Epidermal melanocyte (primary cell): ENCODE measurements around the gene MTM1.

Experiments
- DNase-seq: peaks from one replicate; pipeline ENCODE4 v3.0.0; 2011; ENCODE audit warnings: low spot score; ENCODE audit not compliant: insufficient read length

The MTM1 gene

GRCh38 chrX:150663073-150663472 is 94.7 kb downstream of the MTM1 start:
- no peak for DNase-seq

DNA sequence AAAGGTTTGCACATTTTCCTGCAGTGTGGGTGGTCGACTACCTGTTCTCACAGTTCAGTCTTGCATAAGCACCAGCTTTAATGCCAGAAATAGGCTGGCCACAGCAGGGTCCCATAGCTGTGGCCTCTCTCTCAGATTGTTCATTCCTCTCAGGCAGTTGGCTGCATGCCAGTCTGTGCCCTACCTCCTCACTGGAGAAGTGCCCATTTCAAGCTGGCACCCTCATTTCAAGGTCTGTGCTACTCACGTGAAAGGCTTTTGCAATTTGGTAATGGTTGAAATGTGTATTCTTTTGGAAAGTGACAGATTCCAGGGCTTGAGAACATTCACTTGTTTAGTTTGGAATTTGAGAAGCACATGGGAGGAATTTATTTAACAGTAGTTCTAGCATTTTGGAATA is 95.9 kb downstream of the MTM1 start:
- DNase-seq = no peak

DNA sequence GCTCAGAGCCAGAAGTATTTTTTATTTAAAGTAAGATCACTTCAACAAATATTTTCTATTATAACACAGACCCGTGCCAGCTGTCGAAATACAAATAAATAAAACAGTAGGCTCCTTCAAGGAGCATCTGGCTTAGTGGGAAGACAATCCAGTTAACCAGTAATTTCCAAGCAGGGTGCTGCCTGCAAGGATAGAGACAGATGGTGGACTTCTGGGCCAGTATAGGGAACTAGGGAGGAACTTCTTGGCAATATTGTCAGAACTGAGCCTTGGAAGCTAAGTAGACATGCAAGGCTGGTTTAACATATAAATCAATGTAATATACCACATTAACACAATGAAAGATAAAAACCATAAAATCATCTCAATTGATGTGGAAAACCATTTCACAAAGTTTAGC is 107.8 kb downstream of the MTM1 start:
- DNase-seq = no peak

DNA sequence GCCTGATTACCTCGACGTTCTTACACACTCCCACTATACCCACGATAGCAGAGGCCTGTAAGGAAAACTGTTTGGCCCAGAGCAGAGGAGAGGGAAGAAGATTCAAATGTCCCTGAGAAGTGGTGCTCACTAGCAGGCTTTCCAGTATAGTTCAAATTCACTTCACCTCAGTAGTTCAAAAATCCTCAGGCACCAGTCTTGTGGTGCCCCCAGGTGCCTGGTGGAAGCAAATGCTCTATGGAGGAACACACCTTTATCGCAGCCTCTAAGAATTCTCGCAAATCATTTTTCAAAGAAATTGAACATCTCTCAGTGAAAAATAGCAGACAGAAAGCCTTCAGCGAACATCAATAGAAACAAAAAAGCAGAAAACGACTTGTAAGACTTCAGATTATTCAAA is 112.6 kb downstream of the MTM1 start:
- no peak for DNase-seq

- DNase-seq = no peak
Measured at GRCh38 chrX:150683112-150683511, 114.7 kb downstream of the MTM1 start.

GRCh38 chrX:150683536-150684146 is 115.2 kb downstream of the MTM1 start:
- DNase-seq = no peak

- no peak for DNase-seq
Measured at GRCh38 chrX:150688911-150689451, 120.6 kb downstream of the MTM1 start.

- no peak for DNase-seq
Measured at GRCh38 chrX:150690126-150690525, 121.7 kb downstream of the MTM1 start.

DNA sequence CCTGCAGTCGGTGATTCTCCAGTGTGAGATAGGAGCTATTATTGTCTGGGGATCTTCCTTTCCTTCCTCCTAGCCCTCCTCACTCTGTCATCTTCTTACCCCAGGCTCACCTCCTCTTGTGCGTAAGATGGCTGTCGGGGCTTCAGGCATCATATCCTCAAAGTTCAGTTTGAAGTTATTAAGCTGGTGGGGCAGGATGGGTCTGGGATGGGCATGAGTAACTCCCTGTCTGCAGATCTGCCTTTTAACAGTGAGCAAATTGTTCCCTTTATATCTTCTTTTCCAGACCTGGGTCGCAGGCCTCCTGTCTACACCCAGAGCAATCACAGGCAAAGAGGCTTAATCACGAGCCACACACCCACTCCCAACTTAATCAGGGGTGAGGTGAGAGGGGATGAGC is 123.9 kb downstream of the MTM1 start:
- DNase-seq = no peak

- DNase-seq = no peak
Measured at GRCh38 chrX:150692831-150693724, 124.7 kb downstream of the MTM1 start, which contains the start of gene MTMR1. Gene MTMR1, plus strand, starts transcription at chrX:150693396. Its CDS starts 135 bp downstream, at chrX:150693531.

- no peak for DNase-seq
Measured at GRCh38 chrX:150693725-150694574, 125.5 kb downstream of the MTM1 start.

DNA sequence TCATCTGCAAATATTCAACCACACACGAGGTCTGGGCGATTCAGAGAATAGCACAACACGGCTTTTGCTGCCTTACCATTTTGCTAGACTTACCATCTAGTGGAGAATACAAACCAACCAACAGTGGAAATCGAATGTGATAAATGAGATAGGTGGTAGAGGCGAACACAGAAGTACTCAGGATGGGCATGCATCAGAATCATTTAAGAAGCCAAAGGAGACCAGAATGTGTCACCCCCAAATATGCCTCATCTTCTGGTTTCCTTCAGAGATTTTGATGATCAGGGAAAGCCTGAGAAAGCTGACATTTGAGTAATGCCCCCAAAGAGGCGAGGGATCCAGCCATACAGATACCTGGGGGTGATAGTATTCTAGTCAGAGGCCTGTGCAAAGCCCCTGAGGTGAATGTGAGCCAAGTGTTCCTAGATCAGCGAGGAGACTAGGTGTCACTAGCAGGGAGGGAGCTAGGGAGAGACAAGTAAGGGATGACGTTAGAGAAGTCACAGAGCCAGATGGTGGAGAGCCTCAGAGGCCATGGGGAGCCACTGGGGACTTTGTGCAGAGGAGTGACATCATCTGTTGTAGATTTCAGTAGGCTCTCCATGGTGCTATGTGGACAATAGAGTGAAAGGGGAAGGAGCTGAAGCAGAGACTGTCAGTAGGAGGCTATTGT is 126.5 kb downstream of the MTM1 start:
- no peak for DNase-seq

DNA sequence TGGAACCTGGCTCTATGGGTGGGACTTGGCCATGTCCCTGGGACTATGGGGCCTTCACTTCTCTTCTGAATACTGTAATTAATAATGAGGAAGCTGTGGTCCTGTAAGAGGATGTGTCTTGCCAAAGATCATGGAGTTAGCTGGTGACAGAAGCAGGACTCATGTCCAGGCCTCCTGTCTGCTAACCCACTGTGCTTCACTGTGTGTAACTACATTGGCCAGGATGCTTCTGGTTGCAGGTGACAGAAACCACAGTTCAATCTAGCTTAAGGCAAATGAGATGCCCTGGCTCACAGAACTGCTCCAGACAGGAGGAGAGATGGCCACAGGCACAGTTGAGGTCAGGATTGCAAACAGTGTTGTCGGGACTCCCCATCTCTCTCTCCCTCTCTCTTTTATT is 127.9 kb downstream of the MTM1 start:
- DNase-seq = no peak

DNA sequence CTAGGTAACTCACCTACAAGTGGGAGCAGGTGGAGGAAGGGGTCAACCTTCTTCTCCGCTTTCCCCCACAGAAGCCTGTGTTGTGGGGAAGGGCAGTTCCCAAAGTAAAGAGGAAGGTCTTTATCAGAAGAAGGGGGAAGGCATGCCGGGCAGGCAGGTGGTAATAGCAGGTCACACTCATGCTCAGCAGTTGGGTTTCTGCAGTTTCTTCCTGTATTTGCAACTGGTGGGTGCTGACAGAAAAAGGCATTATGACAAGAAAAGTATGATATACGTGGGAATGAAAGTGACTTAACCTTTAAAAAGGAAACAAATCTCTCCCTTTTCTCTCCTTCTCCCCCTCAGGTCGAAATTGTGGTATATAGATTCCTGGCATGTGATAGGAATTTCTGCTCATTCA is 128.4 kb downstream of the MTM1 start:
- no peak for DNase-seq

DNA sequence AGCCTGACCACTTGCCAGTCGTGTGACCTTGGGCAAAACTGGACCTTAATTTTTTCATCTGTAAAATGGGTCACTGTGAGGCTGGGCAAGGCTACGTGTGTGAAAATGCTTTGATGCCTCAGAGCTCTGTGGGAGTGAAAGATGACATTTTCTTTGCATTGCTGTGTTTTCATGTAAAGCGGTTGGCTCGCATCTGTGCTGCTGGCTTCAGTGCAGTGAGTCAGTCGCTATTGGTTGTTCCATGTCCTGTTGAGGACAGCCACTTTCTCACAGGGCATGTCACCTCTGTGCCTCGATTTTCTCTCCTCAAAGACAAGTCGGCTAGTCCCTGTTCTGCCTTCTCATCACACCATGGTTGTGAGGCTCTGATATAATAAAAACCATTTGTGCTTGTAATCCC is 129.2 kb downstream of the MTM1 start:
- no peak for DNase-seq

DNA sequence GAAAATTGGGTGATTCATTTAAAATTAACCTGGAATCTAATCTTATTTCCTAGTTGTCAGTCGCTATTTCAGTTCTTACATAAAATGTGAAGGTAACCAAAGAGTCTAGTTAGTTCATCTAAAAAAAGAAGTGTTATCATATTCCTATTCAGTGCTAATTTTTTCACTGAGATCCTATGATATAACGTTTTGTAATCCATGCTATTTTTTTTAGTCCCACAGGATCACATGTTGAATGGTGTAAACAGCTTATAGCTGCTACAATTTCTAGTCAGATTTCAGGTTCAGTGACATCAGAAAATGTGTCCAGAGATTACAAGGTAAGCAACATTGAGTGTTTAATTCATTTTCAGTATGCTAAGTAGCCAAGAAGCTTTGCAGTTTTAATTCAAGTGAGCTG is 130.6 kb downstream of the MTM1 start:
- no peak for DNase-seq

DNA sequence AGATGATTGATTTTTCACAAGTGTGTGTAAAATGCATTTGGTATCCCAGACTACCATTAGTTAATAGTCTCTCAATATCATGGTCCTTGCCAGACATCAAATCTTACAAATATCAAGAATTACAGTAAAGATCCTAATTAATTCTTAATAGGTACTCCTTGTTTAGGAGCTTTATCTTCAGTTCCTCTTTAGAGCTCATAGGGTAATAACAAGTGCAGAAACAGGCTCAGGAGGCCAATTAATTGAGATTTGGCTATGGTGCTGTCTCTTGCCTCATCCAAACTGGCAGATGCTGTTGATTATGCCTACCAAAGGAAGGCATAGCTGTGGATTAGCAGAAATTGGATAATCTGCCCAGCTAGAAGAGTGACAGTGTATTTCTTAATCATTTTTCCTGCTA is 131.7 kb downstream of the MTM1 start:
- no peak for DNase-seq

DNA sequence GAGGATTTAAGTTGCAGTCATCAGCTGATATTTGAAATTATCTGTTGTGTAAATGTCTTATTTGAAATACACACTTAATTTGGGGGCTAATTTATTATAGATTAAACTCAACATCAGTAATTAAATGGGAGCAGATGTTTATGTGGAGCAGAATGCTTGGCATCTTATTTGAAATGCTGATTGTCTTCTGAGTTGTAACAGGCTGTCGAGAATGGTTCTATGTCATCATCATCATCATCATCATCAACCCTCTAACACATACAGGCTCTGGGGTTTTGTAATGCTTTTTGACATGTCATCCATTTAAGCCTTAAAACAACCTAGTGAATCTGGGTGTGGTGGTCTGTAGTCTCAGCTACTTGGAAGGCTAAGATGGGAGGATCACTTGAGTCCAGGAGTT is 133.0 kb downstream of the MTM1 start:
- no peak for DNase-seq

- DNase-seq = no peak
Measured at GRCh38 chrX:150702966-150703694, 134.7 kb downstream of the MTM1 start.

GRCh38 chrX:150703695-150703974 is 135.2 kb downstream of the MTM1 start:
- no peak for DNase-seq
